NCI-H82 treated with DMSO at 0.1 percent for 48 hours (cell line): ENCODE data around the gene CHN2.

ENCODE experiments used
- DNase-seq: peaks from one replicate; lab custom pipeline; 2025; ENCODE audit not compliant: unreplicated experiment; lab: John Stamatoyannopoulos, UW

Gene CHN2

GRCh38 chr7:29359482-29360093 lies 165.0 kb downstream of the CHN2 start:
- DNase-seq: no peak

GRCh38 chr7:29360633-29361625 lies 166.4 kb downstream of the CHN2 start:
- DNase-seq: no peak

- DNase-seq: no peak
These were observed 167.8 kb downstream of the CHN2 start for GRCh38 chr7:29362380-29362779.

- DNase-seq: no peak
These were observed 169.3 kb downstream of the CHN2 start for GRCh38 chr7:29363636-29364425.

- no peak for DNase-seq
These were observed 170.1 kb downstream of the CHN2 start for GRCh38 chr7:29364661-29365060.

- no peak for DNase-seq
These were observed 170.8 kb downstream of the CHN2 start for GRCh38 chr7:29365423-29365822.

GRCh38 chr7:29367784-29368183 lies 173.2 kb downstream of the CHN2 start:
- no peak for DNase-seq

- DNase-seq: no peak
These were observed 175.4 kb downstream of the CHN2 start for GRCh38 chr7:29369909-29370488.

- no peak for DNase-seq
These were observed 176.1 kb downstream of the CHN2 start for GRCh38 chr7:29370531-29371314.

GRCh38 chr7:29371472-29371871 lies 176.9 kb downstream of the CHN2 start:
- DNase-seq: no peak

GRCh38 chr7:29372351-29373090 lies 177.9 kb downstream of the CHN2 start:
- no peak for DNase-seq

- no peak for DNase-seq
These were observed 181.3 kb downstream of the CHN2 start for GRCh38 chr7:29375641-29376562.

GRCh38 chr7:29377718-29378117 lies 183.1 kb downstream of the CHN2 start:
- DNase-seq: no peak

- DNase-seq: no peak
These were observed 185.0 kb downstream of the CHN2 start for GRCh38 chr7:29379551-29379950.

GRCh38 chr7:29381206-29382094 lies 186.9 kb downstream of the CHN2 start:
- DNase-seq: no peak

GRCh38 chr7:29384277-29384676 lies 189.7 kb downstream of the CHN2 start:
- DNase-seq: no peak

- no peak for DNase-seq
These were observed 190.7 kb downstream of the CHN2 start for GRCh38 chr7:29385214-29385814.
